ENCODE results near the gene COP1. TPM values are rescaled to one million over a fixed set of nuclear protein-coding genes. Genes with fewer than 3 reads are reported as not detected.
"Not testable (repeated sequence)": the region's sequence is repeated elsewhere in the genome, so short reads cannot be mapped to it uniquely, and the experiment has no call there.

Gene COP1
- total RNA-seq, 2 experiments from 2014 or later = 37.0 to 40.9 TPM

DNA sequence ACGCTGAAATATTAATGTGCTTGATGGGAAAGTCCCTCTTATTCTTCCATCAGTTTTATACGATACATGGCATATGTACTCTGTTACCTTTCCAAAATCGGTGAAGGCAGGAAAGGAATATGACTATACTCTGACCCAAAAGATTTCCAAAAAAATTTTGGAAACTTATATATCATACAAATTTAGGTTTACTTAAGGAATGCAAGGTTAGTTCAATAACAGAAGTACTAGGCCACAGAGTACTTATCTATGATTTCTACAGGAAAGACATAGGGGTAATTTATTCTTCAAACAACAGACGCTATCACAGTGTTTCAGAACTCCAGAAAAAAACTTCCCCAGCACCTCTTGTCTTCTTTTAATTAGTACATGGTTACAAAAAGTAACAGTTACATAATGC is 84.8 kb downstream of the COP1 start:
- peaks cover 57% of the 10 kb centered on the region for H3K36me3 Mint-ChIP-seq
- DNase-seq = no peak
- H3K4me3 Mint-ChIP-seq = no peak overlapping the region
- peaks cover 6% of the 10 kb centered on the region for H3K4me1 Mint-ChIP-seq
- H3K9me3 Mint-ChIP-seq = peaks cover 26% of the 10 kb centered on the region
- H3K27ac Mint-ChIP-seq = no peak overlapping the region
- H3K27me3 Mint-ChIP-seq = no peaks in the 10 kb centered on the region

DNA sequence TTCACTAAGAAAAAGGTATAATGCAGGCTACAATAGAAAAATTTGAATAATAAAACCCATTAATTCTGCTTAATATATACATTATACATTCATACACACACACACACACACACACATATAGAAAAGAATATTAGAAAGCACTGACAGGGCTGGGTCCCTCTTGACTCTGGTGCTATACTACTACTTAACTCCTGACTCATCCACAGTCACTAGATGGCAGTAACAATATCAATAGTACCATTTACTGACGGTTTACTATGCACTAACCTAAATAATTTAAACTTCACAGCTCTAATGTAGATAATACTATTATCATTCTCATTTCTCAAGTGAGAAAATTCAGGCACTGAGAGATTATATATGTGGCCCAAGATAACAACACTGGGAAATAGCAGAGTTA is 87.5 kb downstream of the COP1 start:
- Mint-ChIP-seq H3K4me3 (no peak overlapping the region), H3K27ac (no peak overlapping the region), H3K27me3 (no peaks in the 10 kb centered on the region), H3K4me1 (peaks cover 6% of the 10 kb centered on the region), H3K36me3 (peaks cover 50% of the 10 kb centered on the region), H3K9me3 (peaks cover 12% of the 10 kb centered on the region)
- DNase-seq = no peak

DNA sequence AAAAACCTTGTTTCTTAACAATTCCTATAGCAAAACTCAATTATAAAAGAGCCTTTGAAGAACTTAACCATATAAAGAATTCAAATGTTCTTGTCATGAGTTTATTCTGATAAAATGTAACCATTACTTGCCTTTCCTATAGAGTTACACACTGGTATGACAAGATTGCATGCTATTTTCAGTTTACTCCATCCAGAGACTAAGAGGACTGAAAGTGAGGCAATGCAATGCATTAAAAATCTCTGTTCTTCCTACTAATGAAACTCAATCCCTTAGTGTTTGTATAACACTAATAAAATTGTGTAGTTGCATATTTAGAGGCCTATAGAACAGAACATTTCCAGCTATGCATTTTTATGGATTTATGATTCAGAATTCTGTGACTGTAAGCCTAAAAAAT is 88.1 kb downstream of the COP1 start:
- Mint-ChIP-seq H3K27me3 (no peaks in the 10 kb centered on the region), H3K9me3 (peaks cover 9% of the 10 kb centered on the region), H3K36me3 (peaks cover 49% of the 10 kb centered on the region), H3K4me3 (no peak overlapping the region), H3K4me1 (peaks cover 6% of the 10 kb centered on the region), H3K27ac (no peak overlapping the region)
- DNase-seq = no peak

DNA sequence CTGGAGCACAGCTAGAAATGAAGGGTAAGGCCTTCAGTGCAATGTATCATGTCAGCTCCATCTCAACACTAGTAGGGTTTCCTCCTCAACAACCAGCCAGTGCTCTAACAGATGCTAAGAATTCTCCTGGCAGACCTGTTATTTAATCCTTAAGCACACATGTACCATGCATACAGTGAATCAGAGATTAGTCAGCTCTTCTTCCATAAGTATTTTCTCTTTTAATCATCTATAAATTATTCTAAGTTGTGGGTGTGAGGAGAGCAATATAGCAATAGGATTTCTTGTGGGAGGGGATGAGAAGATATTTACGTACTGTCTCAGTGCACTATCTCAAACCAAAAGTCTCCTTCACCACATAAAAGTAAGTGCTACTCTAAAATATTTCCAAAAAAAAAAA is 95.3 kb downstream of the COP1 start:
- Mint-ChIP-seq H3K4me3 (no peak overlapping the region), H3K27me3 (no peaks in the 10 kb centered on the region), H3K36me3 (peaks cover 56% of the 10 kb centered on the region), H3K9me3 (peaks cover 8% of the 10 kb centered on the region), H3K27ac (no peak overlapping the region), H3K4me1 (peaks cover 2% of the 10 kb centered on the region)
- DNase-seq = no peak

DNA sequence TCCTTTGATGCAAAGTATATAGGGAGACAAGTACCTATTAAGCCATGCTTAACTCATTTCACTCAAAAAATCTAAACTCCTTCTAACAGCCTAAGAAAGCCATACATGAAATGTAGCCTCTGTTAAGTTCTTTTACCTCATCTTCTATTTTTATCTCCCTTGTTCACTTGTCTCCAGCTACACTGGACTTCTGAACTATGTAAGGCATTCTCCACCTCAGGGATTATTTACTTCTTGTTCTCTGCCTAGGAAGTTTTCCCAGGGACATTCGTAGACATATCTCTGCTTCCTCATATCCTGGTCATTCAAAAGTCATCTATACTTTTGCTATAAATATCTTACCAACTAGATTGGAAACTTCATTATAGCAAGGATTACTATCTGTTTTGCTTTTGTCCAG is 96.9 kb downstream of the COP1 start:
- Mint-ChIP-seq H3K36me3 (peaks cover 58% of the 10 kb centered on the region), H3K27me3 (no peaks in the 10 kb centered on the region), H3K9me3 (peaks cover 11% of the 10 kb centered on the region), H3K4me1 (peaks cover 2% of the 10 kb centered on the region), H3K4me3 (no peak overlapping the region), H3K27ac (no peak overlapping the region)
- DNase-seq = no peak

DNA sequence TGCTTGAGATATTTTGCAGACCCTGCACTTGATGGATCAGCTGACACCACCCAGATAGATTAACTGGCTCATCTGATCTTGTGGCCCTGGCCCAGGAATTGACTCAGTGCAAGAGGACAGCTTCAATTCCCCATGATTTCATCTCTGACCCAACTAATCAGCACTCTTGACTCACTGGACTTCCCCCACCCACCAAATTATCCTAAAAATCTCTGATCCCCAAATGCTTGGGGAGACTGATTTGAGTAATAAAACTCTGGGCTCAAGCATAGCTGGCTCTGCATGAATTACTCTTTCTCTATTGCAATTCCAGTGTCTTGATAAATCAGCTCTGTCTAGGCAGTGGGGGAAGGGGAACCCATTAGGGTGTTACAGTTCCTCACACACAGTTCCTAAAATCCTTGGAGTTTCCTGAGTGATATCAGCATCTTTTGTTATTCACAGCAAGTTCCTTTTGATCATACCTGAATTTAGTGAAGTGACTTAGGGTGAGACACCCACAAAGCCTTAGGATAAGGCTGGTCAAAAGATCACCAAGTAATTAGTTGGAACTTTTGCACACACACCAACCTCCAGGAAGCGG is 104.2 kb downstream of the COP1 start:
- peaks cover 36% of the 10 kb centered on the region for H3K9me3 Mint-ChIP-seq
- H3K4me1 Mint-ChIP-seq = peaks cover 4% of the 10 kb centered on the region
- DNase-seq = no peak
- H3K27me3 Mint-ChIP-seq = no peaks in the 10 kb centered on the region
- no peak overlapping the region for H3K27ac Mint-ChIP-seq
- peaks cover 78% of the 10 kb centered on the region for H3K36me3 Mint-ChIP-seq
- no peak overlapping the region for H3K4me3 Mint-ChIP-seq

DNA sequence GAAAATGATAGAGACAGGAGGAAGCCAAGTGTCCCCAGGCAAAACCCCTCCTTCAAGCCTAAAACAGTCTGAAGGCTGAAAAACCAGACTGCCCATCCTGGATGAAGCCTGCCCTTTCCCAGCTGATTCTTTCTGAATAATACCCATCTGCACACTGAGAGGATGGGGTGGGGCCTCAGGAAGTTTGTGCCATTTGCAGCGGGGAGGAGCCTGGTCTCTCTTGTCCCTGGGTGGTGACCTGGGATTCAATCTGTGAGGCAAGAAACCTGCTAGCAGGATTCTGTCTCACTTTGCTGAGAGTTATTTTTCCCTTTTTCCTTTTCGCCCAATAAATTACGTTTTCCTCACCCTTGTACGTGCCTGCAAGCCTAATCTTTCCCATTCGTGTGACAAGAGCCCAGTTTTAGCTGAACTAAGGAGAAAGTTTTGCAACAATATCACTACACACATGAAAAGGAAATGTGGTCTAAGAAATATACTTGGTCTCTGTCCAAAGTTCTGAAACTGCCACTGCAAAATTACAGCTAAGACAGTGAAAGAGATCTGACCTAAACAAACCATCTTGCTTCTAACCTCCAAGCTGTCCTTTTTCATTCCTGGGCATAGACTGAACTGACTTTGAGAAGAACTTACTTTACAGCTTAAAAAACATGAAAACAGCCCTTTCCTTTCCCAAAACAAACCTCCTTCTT is 105.0 kb downstream of the COP1 start:
- no peaks in the 10 kb centered on the region for H3K27me3 Mint-ChIP-seq
- peaks cover 4% of the 10 kb centered on the region for H3K4me1 Mint-ChIP-seq
- peaks cover 41% of the 10 kb centered on the region for H3K9me3 Mint-ChIP-seq
- no peak overlapping the region for H3K27ac Mint-ChIP-seq
- no peak for DNase-seq
- no peak overlapping the region for H3K4me3 Mint-ChIP-seq
- peaks cover 83% of the 10 kb centered on the region for H3K36me3 Mint-ChIP-seq

DNA sequence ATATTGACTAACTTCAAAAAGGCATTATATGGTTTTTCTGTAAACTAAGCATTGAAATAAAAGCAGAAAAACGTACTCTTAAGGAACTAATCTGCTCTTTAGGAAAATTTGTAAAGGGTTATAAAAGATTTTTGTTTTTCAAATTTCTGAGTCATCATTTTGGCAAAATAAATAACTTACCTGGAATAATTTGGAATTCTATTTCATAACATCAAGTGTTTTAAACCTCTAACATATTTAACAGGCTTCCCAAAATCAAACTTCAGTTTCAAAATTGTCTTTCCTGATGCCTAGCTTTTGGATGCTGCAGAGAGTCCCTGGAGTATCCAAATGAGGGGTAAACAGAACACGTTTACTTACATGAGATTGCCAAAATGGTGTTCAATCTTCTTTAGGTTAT is 108.5 kb downstream of the COP1 start:
- Mint-ChIP-seq H3K36me3 (peaks cover 86% of the 10 kb centered on the region), H3K27ac (no peak overlapping the region), H3K9me3 (peaks cover 38% of the 10 kb centered on the region), H3K4me1 (peaks cover 4% of the 10 kb centered on the region), H3K4me3 (no peak overlapping the region), H3K27me3 (no peaks in the 10 kb centered on the region)
- no peak for DNase-seq

DNA sequence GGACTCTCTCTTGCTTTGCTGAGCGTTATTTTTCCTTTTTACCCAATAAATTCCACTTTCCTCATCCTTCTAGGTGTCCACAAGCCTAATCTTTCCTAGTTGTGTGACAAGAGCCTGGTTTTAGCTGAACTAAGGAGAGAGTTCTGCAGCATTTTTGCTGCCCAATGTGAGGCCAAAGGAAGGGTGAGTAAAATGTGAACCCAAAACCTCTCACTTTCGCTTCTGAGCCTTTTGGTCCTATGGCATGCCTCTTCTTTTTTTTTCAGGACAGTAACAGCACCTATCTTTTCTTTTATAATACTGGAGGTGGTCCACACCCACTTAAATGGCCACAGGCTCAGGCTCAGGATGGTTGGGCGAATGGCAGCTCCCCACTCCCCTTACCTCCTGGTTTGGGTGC is 111.1 kb downstream of the COP1 start:
- H3K36me3 Mint-ChIP-seq = peaks cover 70% of the 10 kb centered on the region
- no peak overlapping the region for H3K4me3 Mint-ChIP-seq
- peak overlapping the region; percentile 12 for H3K27ac Mint-ChIP-seq
- no peaks in the 10 kb centered on the region for H3K27me3 Mint-ChIP-seq
- H3K4me1 Mint-ChIP-seq = no peaks in the 10 kb centered on the region
- peaks cover 26% of the 10 kb centered on the region for H3K9me3 Mint-ChIP-seq
- no peak for DNase-seq

DNA sequence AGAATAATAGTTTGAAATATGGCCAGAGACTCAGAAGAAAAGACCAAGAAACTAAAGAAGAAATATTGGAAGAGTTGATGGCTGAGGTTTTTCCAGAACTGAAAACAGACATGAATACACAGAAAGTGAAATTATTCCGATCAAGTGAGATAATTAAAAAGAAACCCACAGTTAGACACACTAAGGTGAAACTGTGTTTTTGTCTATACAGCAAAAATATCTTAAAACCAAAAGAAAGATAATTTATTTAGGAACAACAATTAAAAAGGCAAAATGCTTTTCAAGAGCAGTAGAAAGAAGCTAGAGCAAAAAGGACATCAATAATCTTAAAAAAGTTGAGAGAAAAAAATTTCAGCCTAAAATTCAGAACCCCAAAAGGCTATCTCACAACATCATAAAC is 116.3 kb downstream of the COP1 start:
- no peak for DNase-seq
- peaks cover 4% of the 10 kb centered on the region for H3K9me3 Mint-ChIP-seq
- H3K27ac Mint-ChIP-seq = no peak overlapping the region
- H3K27me3 Mint-ChIP-seq = no peaks in the 10 kb centered on the region
- H3K4me3 Mint-ChIP-seq = no peak overlapping the region
- peaks cover 52% of the 10 kb centered on the region for H3K36me3 Mint-ChIP-seq
- peaks cover 2% of the 10 kb centered on the region for H3K4me1 Mint-ChIP-seq

DNA sequence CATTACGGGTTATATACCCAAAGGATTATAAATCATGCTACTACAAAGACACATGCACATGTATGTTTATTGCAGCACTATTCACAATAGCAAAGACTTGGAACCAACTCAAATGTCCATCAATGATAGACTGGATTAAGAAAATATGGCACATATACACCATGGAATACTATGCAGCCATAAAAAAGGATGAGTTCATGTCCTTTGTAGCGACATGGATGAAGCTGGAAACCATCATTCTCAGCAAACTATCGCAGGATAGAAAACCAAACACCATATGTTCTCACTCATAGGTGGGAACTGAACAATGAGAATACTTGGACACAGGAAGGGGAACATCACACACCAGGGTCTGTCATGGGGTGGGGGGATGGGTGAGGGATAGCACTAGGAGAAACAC is 119.3 kb downstream of the COP1 start:
- not testable (repeated sequence) for DNase-seq, H3K9me3 Mint-ChIP-seq, H3K27ac Mint-ChIP-seq, H3K4me3 Mint-ChIP-seq, H3K27me3 Mint-ChIP-seq, H3K4me1 Mint-ChIP-seq
- peaks cover 50% of the 10 kb centered on the region for H3K36me3 Mint-ChIP-seq

- H3K4me1 Mint-ChIP-seq = peaks cover 4% of the 10 kb centered on the region
- peak; percentile 4 for DNase-seq
- no peak overlapping the region for H3K4me3 Mint-ChIP-seq
- no peaks in the 10 kb centered on the region for H3K27me3 Mint-ChIP-seq
- H3K9me3 Mint-ChIP-seq = peaks cover 12% of the 10 kb centered on the region
- no peak overlapping the region for H3K27ac Mint-ChIP-seq
- peaks cover 52% of the 10 kb centered on the region for H3K36me3 Mint-ChIP-seq
Observed at GRCh38 chr1:176073524-176074157, 133.4 kb downstream of the COP1 start.

- Mint-ChIP-seq H3K27me3 (no peaks in the 10 kb centered on the region), H3K36me3 (peaks cover 38% of the 10 kb centered on the region), H3K4me3 (no peak overlapping the region), H3K9me3 (no peaks in the 10 kb centered on the region), H3K27ac (no peak overlapping the region), H3K4me1 (peaks cover 6% of the 10 kb centered on the region)
- DNase-seq = no peak
Observed at GRCh38 chr1:176068901-176069300, 138.2 kb downstream of the COP1 start.

DNA sequence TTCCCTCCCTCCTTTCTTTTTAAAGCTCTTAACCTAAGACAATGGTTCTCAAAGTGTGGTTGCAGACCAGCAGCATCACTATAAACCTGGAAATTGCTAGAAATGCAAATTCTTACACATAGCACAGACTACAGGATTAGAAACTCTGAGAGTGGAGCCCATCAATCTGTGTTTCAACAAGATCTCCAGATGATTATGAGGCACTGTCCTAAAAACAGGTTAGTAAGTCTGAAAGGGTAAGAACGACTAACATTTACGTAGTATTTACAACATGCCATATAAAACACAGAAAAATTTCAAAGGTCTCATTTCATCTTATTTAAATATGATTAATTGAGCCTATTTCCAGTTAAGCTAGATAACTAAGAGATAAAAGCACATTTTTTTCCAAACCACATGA is 138.8 kb downstream of the COP1 start:
- Mint-ChIP-seq H3K36me3 (peaks cover 38% of the 10 kb centered on the region), H3K9me3 (no peaks in the 10 kb centered on the region), H3K27ac (no peak overlapping the region), H3K4me3 (no peak overlapping the region), H3K4me1 (peaks cover 3% of the 10 kb centered on the region), H3K27me3 (no peaks in the 10 kb centered on the region)
- no peak for DNase-seq

GRCh38 chr1:176066709-176067108 is 140.4 kb downstream of the COP1 start:
- Mint-ChIP-seq H3K36me3 (peaks cover 40% of the 10 kb centered on the region), H3K27ac (no peak overlapping the region)

DNA sequence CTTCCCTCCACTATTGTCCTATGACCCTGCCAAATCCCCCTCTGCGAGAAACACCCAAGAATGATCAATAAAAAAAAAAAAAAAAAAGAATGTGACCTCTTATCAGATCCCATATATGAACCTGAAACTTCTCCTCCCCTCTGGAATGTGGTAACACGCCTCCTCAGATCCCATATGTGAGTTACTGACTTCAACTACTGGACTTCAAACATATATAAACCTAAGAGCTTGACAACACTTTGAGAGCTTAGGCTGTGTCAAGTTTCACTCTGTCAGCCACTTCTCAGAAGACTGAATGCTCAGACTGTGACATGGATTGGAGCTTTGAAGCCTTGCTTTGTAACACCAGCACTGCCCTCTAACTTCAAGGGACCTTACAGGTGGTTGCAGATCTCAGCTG is 148.4 kb downstream of the COP1 start:
- DNase-seq = no peak

More at GRCh38 chr1:176066709-176067108, 140.4 kb downstream of the COP1 start:
- no peak for DNase-seq
- Mint-ChIP-seq H3K4me1 (peaks cover 3% of the 10 kb centered on the region), H3K9me3 (no peaks in the 10 kb centered on the region), H3K4me3 (no peak overlapping the region), H3K27me3 (no peaks in the 10 kb centered on the region)

More for the DNA sequence above, 148.4 kb downstream of the COP1 start:
- no peak overlapping the region for H3K4me3 Mint-ChIP-seq
- H3K36me3 Mint-ChIP-seq = peaks cover 14% of the 10 kb centered on the region
- H3K9me3 Mint-ChIP-seq = peaks cover 1% of the 10 kb centered on the region
- H3K27ac Mint-ChIP-seq = no peak overlapping the region
- no peaks in the 10 kb centered on the region for H3K27me3 Mint-ChIP-seq
- no peaks in the 10 kb centered on the region for H3K4me1 Mint-ChIP-seq
